Measurements from ENCODE around the gene SURF6. TPM values are rescaled to one million over a fixed set of nuclear protein-coding genes. Genes with fewer than 3 reads are reported as not detected.

SURF6 gene
- polyA plus RNA-seq, 3 donors: 29.2 to 35.6 (median 31.7) TPM

- no peak for DNase-seq
These were observed 35.3 kb upstream of the SURF6 start for GRCh38 chr9:133371261-133371711.

- DNase-seq: no peak
These were observed 34.7 kb upstream of the SURF6 start for GRCh38 chr9:133370685-133371084.

- no peak for DNase-seq
These were observed 33.9 kb upstream of the SURF6 start for GRCh38 chr9:133369933-133370332.

GRCh38 chr9:133369422-133369821, 33.4 kb upstream of the SURF6 start:
- no peak for DNase-seq

- DNase-seq: no peak
These were observed 32.4 kb upstream of the SURF6 start for GRCh38 chr9:133368249-133368881.

- no peak for DNase-seq
These were observed 31.8 kb upstream of the SURF6 start for GRCh38 chr9:133367778-133368177.

GRCh38 chr9:133367221-133367620, 31.2 kb upstream of the SURF6 start:
- no peak for DNase-seq

- no peak for DNase-seq
These were observed 30.4 kb upstream of the SURF6 start for GRCh38 chr9:133366435-133366834.

- no peak for DNase-seq
These were observed 26.5 kb upstream of the SURF6 start for GRCh38 chr9:133362359-133363044.

- no peak for DNase-seq
These were observed 25.6 kb upstream of the SURF6 start for GRCh38 chr9:133361507-133362092.

- DNase-seq: no peak
These were observed 24.7 kb upstream of the SURF6 start for GRCh38 chr9:133360400-133361393.

- DNase-seq: no peak
These were observed 23.6 kb upstream of the SURF6 start for GRCh38 chr9:133359399-133360175.

- no peak for DNase-seq
These were observed 21.7 kb upstream of the SURF6 start for GRCh38 chr9:133357656-133358055.

GRCh38 chr9:133356391-133357091, 20.6 kb upstream of the SURF6 start, which contains the start of the genes SURF1 and SURF2:
Gene SURF1 (minus strand): TSS chr9:133356487. CDS start chr9:133356453, 34 bp downstream.
Gene SURF2 (plus strand): TSS chr9:133356550. CDS start chr9:133356593, 43 bp downstream.
- peak; percentile 82 for DNase-seq

GRCh38 chr9:133355881-133356357, 19.9 kb upstream of the SURF6 start:
- no peak for DNase-seq

GRCh38 chr9:133354766-133355165, 18.8 kb upstream of the SURF6 start:
- DNase-seq: no peak

GRCh38 chr9:133353548-133353947, 17.6 kb upstream of the SURF6 start:
- DNase-seq: no peak

GRCh38 chr9:133352635-133353340, 16.8 kb upstream of the SURF6 start:
- DNase-seq: no peak

- DNase-seq: no peak
These were observed 16.1 kb upstream of the SURF6 start for GRCh38 chr9:133351908-133352634.

Measured in renal pelvis (tissue), 4 donors.